HG03575 (cell line): ENCODE results near the gene LZTS2.

ENCODE experiments used
- ATAC-seq: cut with Tn5 transposase; IDR thresholded peaks from one replicate; pipeline ENCODE4 v1.9.1; 2021; ENCODE audit not compliant: unreplicated experiment, insufficient number of reproducible peaks, low FRiP score; ENCODE audit errors: extremely low read depth

Gene LZTS2

DNA sequence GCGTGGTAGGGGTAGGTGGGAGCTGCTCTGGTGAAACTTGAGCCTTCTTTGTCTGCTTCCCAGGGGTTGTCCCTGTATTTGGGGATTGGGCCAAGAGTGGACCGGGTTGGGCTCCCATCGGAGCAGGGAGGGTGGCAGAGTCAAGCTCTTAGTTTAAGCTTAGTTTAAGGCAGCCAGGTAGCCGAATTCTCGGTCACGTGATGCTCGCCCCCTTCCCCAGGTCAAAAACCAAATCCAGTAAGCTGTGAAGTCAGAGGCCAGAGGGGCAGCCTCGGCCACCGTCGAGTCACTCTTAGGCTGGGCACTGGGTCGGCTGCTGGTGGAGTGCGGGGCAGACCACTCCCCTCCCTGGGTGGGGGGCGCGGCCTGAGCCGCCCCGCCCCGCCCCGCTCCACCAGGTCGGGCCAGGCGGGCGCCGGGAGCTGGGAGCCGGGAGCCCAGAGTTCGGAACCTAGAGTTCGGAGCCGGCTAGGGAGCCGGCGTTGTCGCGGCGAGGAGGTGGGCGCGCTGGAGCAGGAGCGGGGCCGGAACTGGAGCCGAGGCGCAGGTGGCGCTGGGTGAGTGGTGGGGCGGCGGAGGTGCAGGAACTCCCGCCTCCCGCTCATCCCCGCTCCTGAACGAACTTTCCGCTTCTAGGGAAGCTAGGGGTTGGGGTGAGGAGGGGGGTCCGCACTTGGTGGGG lies 2.8 kb upstream of the LZTS2 start:
- no peak for ATAC-seq

DNA sequence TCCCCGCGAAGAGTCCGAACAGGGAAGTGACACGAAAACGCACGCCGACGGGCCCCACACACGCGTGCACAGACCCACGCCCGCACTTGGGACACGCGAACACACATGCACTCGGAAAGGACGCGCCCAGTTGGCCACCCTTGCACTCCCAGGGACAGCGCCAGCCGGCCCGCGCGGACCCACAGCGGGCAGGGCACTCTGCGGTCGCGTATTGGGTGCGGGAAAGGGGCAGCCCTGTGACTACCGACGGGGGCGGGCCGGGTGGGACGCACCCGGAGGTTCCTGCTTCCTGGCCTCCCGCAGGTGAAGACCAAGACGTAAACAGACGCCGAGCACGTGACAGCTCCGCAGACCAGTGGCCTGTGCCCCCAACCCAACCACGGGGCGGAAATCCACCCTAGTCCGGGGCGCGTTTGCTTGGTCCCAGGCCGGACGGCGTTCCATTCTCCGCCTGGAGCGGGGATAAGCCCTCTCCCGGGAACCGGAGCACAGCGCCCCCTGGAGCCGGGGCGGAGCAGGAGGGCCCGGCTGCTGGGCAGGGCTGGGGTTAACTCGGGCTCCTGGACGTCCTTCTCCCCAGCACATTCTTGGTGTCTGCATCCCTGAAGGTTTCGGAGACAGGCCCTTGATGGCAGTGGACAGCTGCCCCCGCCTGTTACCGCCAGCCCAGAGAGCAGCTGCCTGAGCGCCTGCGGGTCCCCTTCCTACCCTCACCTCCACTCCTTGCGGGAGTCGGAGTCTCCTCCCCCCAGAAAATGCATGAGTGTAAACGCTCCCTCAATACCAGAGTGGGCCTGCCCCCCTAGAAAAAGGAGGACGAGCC lies 2.0 kb upstream of the LZTS2 start:
- ATAC-seq = no peak

DNA sequence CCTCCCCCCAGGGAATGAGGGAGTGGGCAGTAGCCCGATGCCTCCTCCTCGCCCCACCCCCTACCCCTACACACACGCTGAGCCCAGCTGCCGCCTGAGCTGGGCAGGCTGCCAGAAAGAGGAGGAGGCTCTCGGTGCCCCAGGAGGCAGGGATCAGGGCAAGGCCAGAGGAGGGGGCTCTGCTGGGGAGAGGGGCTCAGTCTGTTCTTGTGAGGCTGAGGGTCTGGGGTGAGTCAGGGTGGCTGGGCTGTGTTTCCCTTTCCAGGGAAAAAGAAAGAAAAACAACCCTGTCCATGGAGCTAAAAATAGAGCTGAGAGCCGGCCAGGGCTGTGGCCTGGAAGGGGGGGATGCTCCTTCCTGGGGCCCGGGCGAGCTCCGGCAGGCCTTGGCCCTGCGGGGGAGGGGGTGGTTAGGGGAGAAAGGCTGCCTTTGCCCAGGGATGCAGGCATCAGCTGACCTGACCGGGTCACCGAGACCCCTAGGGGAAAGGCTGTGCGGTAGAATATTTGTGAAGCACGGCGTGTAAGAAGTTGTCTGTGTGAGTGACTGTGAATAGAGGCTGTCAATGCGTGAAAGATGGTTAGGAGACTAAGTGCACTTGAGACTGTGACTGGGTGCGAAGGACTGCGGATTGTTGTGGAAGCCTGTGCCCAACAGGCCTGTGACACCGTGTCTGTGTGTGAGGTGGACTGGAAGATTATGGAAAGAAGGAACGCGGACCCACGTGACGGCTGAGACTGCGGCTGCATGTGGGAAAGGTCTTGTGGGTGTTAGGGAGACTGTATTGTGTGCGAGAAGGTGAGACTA lies 1.2 kb upstream of the LZTS2 start:
- ATAC-seq = no peak

DNA sequence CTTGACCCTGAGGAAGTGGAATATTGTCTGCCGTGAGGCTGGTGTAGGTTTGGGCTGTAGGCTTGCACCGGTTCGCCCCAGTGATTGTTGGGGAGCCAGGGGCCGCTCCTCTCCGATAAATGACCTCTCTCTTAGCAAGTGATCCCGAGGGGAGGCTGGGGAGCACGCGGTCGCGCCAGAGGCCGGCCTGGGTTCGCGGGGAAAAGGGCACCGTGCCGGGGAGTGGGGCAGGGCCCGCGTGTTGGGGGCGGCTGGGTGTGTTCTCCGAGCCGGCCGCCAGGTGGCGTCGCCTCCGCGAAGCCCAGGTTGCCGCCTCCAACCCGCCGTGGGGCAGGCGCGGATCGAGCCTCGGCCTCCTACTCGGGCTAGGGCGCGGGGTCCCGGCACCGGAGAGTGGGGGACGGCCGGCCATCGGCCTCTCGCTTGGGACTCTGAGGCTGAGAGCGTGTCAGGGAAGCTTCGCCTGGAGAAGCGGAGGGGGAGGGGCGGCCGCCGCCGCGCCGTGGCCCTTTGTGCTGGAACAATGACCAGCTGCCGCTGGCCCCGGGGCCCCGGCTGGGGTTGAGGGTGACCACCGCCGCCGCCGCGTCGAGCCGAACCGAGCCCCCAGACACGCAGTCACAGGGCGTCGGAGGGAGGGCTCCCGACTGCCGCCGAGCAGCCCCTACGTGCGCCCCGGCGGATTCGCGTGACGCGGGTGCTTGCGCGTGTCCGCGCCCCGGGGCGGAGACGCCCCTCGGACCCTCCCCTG lies 442 bp upstream of the LZTS2 start:
- no peak for ATAC-seq

DNA sequence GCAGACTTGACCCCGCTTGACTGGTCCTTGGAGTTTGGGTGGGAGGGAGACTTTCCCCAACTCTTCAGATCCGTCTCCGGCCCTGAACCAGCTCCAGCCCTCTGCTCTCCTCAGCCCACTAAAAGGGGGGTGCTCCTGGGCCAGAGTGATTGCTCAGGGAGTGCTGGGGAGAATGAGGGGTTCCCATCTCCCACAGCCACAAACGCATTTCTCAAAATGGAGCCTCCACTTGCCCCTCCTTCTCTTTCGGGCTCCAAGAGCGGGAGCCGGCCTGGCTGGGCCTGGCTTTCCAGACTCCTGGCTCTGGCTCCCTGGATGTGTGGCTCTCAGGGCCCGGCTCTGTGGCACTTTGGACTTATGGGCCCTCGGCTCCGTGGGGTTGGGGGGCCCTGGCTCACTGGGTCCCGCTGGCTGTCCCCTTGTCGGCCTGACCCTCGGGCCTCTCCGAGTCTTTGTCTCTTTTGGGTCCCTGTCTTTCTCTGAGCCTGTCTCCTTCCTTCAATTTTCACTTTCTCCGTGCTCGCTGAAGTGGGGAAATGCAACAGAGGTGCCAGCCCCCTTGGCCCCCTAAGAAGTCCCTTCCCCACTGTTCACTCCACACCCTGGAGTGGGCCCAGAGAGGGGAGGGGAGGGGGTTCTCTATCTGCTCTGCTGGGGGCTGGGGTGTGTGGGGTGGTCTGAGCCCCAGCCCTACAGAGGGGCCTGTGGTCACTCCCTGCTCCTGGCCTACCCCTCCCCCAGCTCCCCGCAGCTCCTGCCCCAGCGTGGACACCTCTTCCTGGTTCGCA lies 713 bp downstream of the LZTS2 start:
- ATAC-seq = no peak

DNA sequence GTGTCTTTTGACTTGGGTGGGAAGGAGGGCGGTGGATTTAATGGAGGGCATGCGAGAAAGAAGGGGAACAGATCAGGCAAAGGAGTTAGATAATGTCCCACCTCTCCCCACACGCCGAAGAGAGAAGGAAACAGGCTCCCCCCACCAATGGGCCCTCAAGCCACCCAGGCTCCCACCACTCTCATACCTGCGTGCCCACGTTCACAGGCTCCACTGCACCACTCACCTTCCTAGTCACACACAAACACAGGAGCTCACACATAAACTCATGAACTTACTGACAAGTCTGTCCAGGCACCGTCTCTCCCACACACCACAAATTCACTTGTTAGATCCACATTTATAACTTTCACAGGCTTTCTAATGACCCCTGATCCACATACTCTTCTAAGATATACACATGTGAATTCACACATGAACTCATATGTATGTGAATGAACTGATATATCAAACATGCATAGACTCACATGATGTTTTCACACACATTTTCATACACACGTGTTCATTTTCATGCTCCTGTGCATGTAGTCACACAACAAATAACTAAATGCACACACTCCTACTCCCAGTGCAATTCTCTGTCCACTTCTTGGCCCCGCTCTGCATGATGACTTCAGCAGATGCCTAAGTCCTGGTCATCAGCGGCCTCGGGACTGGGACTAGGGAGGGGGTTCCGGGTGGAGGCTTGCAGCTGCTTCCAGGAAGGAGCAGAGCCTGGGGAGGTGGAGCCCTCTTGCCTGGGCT lies 1.5 kb downstream of the LZTS2 start:
- ATAC-seq = no peak

DNA sequence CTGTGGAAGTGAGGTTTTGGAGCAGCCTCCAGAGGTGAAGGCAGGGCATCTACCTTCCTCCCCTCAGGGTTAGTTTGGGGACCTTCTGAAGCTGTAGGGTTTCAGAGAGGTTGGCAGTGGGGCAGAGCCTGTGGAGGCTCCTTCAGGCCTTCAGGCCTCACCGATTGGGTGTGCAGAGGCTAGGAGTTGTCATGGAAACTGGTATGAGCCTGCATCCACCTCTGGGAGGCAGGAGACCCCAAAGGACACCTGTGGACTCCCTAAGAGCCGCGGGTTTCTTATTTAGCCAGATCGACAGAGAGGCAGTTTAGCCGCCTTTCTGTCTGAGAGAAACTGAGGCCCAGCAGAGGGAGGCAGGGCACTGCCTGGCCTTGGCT lies 2.0 kb downstream of the LZTS2 start:
- no peak for ATAC-seq

DNA sequence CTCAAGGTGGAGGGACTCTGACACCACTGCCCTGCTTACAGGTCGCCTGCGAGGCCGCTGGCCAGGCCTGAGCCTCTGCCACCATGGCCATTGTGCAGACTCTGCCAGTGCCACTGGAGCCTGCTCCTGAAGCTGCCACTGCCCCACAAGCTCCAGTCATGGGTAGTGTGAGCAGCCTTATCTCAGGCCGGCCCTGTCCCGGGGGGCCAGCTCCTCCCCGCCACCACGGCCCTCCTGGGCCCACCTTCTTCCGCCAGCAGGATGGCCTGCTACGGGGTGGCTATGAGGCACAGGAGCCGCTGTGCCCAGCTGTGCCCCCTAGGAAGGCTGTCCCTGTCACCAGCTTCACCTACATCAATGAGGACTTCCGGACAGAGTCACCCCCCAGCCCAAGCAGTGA lies 2.8 kb downstream of the LZTS2 start:
- ATAC-seq = no peak

DNA sequence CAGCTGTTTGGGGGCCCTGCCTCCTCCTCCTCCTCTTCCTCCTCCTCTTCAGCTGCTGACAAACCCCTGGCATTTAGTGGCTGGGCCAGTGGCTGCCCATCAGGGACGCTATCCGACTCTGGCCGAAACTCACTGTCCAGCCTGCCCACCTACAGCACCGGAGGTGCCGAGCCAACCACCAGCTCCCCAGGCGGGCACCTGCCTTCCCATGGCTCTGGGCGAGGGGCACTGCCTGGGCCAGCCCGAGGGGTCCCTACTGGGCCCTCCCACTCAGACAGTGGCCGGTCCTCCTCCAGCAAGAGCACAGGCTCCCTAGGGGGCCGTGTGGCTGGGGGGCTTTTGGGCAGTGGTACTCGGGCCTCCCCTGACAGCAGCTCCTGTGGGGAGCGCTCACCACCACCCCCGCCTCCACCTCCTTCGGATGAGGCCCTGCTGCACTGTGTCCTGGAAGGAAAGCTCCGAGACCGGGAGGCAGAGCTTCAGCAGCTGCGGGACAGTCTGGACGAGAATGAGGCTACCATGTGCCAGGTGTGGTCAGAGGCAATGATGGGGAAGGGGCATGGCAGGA lies 4.1 kb downstream of the LZTS2 start:
- no peak for ATAC-seq

DNA sequence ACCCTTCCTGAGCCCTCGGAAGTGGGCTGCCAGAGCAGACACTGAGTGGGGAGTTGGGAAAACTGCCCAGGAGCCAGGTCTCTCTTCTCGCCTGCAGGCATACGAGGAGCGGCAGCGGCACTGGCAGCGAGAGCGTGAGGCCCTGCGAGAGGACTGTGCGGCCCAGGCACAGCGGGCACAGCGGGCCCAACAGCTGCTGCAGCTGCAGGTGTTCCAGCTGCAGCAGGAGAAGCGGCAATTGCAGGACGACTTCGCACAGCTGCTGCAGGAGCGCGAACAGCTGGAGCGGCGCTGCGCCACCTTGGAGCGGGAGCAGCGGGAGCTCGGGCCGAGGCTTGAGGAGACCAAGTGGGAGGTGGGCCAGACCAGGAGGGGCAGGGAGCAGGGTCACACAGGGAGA lies 5.8 kb downstream of the LZTS2 start:
- no peak for ATAC-seq

DNA sequence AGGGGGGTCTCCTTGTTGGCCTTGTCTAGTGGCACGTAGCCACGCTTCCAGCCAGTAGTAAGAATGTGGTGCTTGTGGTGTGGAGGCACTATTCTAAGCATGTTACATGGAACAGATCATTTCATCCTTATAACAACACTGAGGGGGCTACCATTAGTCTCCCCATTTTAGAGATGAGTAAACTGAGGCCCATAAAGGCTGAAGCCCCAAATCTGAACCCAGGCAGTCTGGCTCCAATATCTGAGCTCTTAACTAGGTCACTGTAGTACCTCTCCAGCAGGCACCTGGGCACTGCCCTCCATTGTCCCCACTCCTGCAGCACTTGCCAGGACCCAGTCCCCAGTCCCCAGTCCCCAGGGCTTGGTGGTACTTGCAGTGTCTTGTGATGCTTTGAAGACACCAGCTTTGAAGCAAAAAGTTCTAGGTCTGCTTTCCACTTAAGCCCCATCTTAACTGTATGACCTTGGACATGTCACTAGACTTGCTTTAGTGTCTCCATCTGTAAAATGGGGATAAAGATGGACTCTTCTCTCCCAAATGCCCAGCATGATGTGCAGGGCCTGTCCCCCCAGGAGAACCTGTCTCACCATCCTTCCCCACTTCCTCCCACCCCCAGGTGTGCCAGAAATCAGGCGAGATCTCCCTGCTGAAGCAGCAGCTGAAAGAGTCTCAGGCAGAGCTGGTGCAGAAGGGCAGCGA lies 6.4 kb downstream of the LZTS2 start:
- ATAC-seq = no peak

DNA sequence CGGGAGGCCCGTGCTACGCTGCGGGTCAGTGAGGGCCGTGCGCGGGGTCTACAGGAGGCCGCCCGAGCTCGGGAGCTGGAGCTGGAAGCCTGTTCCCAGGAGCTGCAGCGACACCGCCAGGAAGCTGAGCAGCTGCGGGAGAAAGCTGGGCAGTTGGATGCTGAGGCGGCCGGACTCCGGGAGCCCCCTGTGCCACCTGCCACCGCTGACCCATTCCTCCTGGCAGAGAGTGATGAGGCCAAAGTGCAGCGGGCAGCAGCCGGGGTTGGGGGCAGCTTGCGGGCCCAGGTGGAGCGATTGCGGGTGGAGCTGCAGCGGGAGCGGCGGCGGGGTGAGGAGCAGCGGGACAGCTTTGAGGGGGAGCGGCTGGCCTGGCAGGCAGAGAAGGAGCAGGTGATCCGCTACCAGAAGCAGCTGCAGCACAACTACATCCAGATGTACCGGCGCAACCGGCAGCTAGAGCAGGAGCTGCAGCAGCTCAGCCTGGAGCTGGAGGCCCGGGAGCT lies 7.0 kb downstream of the LZTS2 start:
- ATAC-seq = no peak

DNA sequence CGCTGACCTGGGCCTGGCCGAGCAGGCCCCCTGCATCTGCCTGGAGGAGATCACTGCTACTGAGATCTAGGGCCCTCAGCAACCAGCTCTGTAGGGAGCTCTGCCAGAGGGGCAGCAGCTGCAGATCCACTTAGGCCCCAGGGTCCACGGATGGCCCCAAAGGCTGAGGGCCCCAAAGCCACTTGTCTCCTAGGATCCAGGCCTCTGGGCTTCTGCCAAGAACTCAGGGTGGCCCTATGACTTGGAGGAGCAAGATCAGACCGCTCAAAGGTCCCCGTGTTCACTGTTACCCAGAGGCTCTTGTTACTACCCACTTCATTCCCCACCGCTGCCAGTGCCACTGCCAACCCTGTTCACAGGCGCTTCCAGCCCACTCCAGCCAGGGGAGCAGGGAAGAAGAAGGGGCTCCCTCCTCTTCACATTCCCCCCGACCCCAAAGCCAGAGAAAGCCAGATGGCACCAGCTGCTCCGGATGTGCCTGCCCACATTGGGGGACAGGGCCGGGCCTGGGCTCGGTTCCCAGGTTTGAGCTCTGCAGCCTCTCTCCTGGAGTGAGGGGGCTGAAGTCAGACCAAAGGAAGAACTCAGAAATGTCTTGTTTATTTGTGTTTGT lies 7.6 kb downstream of the LZTS2 start:
- no peak for ATAC-seq

DNA sequence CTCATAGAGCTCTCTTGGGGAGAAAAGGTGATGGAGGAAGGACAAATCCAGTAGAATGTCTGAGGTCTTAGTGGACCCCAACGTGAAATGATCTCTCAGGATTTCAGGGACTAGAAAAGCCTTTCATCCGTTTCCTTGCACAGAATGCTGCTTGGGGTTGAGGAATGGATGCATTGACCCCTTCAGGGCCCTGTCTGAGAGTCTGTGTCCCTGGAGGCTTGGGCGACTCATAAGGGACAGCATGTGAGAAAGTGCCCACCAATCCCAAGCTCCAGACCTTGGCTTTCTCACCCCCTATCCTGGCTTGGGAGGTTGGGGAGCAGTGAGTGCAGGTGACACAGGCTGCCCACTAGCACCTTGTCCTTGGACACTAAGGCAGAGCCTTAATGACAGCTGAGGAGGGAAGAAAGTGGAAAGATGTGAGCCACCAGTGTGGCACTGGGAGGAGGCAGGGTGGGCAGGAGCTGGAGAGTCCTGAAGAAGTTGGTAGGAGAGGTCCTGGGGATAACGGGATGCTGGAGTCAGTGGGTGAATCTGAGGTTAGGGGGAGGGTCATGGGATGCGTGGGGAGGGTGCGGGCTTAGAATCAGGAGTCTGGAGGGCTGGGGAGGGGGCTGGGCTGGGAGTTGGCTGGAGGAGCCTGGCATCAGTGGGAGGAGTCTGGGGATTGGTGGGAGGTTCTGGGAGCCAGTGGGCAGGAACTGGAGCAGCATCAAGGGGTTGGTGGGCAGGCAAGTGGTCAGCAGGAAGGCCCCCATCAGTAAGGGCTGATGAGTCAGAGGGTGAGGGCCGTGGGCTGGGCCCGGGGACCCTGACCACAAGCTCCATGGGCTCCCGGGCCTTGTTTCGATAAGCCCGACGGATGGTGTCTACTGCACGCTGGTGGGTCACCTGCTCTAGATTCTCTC lies 8.6 kb downstream of the LZTS2 start:
- ATAC-seq = no peak

DNA sequence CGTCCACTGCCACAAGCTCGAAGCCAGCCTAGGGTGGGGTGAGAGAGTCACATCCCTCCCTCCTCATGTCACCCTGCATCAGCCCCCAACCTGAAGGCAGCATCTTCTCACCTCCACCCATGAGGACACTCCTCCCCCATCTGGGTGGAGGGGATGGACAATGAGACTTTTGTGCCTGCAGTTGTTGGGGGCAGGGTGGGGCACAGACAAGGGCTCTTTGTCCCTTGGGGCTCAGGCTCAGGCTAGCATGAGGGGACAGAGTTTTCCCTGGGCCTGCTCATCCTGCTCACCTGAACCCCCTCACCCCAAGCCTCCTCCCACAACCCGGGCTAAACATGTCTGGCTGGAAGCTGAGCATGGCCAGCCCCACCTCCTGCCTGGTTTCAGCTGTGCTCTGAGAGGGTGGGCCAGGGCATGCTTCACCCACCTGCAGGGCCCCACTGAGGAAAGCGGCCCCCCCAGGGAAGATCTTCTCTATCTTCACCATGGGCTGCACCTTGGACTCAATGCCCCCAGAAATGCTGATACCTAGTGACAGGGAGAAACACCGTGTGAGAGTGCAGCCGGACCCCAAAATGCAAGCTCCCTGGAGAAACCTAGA lies 9.3 kb downstream of the LZTS2 start:
- no peak for ATAC-seq
